Skeletal muscle satellite cell (primary cell): ENCODE data around the gene PKNOX1.
"Not testable (repeated sequence)": the region's sequence is repeated elsewhere in the genome, so short reads cannot be mapped to it uniquely, and the experiment has no call there.

Source experiments
- H3K27me3 ChIP-seq: 2 replicates; pipeline ENCODE4 v1.7.0; 2013; ENCODE audit warnings: low read length; ENCODE audit not compliant: control insufficient read depth, insufficient read depth
- H3K36me3 ChIP-seq: 2 replicates; pipeline ENCODE4 v1.7.0; 2013; ENCODE audit warnings: mild to moderate bottlenecking, control low read depth, low read length; ENCODE audit not compliant: insufficient read depth
- H3K4me1 ChIP-seq: 2 replicates; pipeline ENCODE4 v1.7.0; 2013; ENCODE audit warnings: low read length; ENCODE audit not compliant: control insufficient read depth, insufficient read depth
- H3K4me2 ChIP-seq: 2 replicates; pipeline ENCODE4 v1.7.0; 2013; ENCODE audit warnings: mild to moderate bottlenecking, low read length
- H3K4me3 ChIP-seq: 2 replicates; pipeline ENCODE4 v1.7.0; 2013; ENCODE audit warnings: low read length
- H3K9ac ChIP-seq: 2 replicates; pipeline ENCODE4 v1.7.0; 2013; ENCODE audit warnings: mild to moderate bottlenecking, low read depth, low read length, moderate library complexity
- H3K9me3 ChIP-seq: replicated peaks from 2 replicates; pipeline ENCODE4 v1.7.0; 2013; ENCODE audit warnings: mild to moderate bottlenecking, control low read depth, low read length

Gene PKNOX1

GRCh38 chr21:42974832-42975820 lies 764 bp downstream of the PKNOX1 start:
- Histone ChIP-seq H3K27me3 (no peaks in the 10 kb centered on the region), H3K4me3 (peak overlapping the region; percentile 86), H3K4me1 (peaks cover 12% of the 10 kb centered on the region), H3K4me2 (peak overlapping the region; percentile 95), H3K9ac (peak overlapping the region; percentile 94), H3K36me3 (no peaks in the 10 kb centered on the region), H3K9me3 (no peaks in the 10 kb centered on the region)

GRCh38 chr21:42975886-42976608 lies 1.7 kb downstream of the PKNOX1 start:
- Histone ChIP-seq H3K4me3 (peak overlapping the region; percentile 86), H3K27me3 (no peaks in the 10 kb centered on the region), H3K4me1 (peaks cover 12% of the 10 kb centered on the region), H3K9ac (peak overlapping the region; percentile 94), H3K36me3 (no peaks in the 10 kb centered on the region), H3K9me3 (no peaks in the 10 kb centered on the region), H3K4me2 (peak overlapping the region; percentile 95)

DNA sequence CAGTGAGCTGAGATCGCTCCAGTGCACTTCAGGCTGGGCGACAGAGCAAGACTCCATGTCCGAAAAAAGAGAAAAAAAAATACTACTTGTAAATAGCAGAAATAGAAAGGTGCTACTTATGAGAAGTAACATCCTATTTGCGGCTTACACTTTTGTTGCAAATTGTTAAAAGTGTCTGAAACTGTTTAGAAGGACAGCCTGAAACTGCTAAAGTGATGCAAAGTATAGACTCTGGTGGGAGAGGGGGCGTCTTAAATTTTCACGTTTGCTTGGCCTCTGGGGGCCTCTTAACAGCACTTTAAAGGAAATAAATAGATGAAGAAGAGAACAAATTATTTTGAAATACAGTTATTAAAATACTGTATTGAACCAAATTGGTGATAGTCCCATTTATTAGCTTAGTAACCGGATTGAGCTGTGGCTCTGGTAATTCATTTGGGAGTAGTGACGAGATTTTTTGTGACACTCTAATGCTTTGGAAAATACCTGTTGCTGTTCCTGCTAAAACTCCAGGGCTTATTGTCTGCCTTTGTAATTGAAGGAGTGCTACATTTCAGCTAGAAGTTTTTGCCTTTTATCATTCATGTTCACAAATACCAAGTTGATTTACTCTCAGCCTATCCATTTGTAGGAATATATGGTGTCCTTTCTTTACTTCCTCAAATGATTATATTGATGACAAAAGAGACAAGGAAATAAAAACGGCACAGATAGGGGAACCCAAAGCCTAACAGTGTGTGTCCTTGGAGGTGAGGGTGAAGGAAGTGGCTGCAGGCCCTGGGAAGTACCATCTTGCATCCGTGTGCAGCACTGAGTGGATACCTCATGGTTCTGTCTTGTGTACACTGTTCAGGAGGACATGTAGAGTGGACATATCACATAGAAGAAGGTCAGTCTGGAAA lies 6.2 kb downstream of the PKNOX1 start:
- Histone ChIP-seq H3K4me2 (no peak overlapping the region), H3K4me1 (peaks cover 7% of the 10 kb centered on the region), H3K9ac (no peak overlapping the region), H3K9me3 (no peaks in the 10 kb centered on the region), H3K36me3 (no peaks in the 10 kb centered on the region), H3K27me3 (no peaks in the 10 kb centered on the region), H3K4me3 (no peak overlapping the region)

DNA sequence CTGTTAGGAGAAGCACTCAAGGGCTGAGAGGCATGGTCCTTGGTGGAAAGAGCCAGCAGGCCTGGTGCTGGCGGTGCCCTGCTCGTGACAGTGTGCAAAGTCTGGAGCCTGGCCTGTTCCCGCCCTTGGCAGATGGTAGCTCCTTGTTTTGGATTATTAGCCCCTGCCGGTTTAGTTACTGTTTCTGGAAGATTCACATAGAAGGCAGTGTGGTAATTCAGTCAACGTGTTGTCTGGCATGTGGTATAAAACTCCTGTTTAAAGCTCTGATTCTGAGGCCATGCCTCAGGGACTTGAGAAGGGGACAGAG lies 6.8 kb downstream of the PKNOX1 start:
- no peaks in the 10 kb centered on the region for H3K9me3 ChIP-seq
- H3K9ac ChIP-seq, result no peak overlapping the region

GRCh38 chr21:42981862-42982261 lies 7.5 kb downstream of the PKNOX1 start:
- H3K4me1 ChIP-seq, result peaks cover 9% of the 10 kb centered on the region
- no peaks in the 10 kb centered on the region for H3K36me3 ChIP-seq
- H3K27me3 ChIP-seq, result no peaks in the 10 kb centered on the region
- no peak overlapping the region for H3K9ac ChIP-seq
- H3K4me3 ChIP-seq, result no peak overlapping the region
- no peak overlapping the region for H3K4me2 ChIP-seq
- no peaks in the 10 kb centered on the region for H3K9me3 ChIP-seq

More for the DNA sequence above, 6.8 kb downstream of the PKNOX1 start:
- Histone ChIP-seq H3K4me3 (no peak overlapping the region), H3K27me3 (no peaks in the 10 kb centered on the region), H3K4me1 (peaks cover 5% of the 10 kb centered on the region), H3K36me3 (no peaks in the 10 kb centered on the region), H3K4me2 (no peak overlapping the region)

DNA sequence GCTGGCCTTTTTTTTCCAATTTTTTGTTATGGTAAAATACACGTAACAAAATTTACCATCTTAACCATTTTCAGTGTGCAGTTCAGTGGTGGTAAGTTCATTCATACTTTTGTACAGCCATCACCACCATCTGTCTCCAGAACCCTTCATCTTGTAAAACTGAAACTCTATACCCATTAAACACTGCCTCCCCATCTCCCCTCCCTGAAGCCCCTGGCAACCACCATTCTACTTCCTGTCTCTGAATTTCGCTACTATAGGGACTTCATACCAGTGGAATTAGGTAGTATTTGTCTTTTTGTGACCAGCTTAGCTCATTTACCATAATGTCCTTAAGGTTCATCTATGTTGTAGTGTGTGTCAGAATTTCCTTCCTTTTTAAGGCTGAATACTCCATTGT lies 8.7 kb downstream of the PKNOX1 start:
- H3K9ac ChIP-seq, result no peak overlapping the region
- H3K4me3 ChIP-seq, result no peak overlapping the region
- H3K4me1 ChIP-seq, result peaks cover 11% of the 10 kb centered on the region
- no peaks in the 10 kb centered on the region for H3K9me3 ChIP-seq
- H3K4me2 ChIP-seq, result no peak overlapping the region
- no peaks in the 10 kb centered on the region for H3K27me3 ChIP-seq
- H3K36me3 ChIP-seq, result no peaks in the 10 kb centered on the region

- Histone ChIP-seq H3K4me1 (peaks cover 17% of the 10 kb centered on the region), H3K4me2 (no peak overlapping the region), H3K9ac (no peak overlapping the region), H3K9me3 (no peaks in the 10 kb centered on the region), H3K4me3 (no peak overlapping the region), H3K27me3 (no peaks in the 10 kb centered on the region), H3K36me3 (no peaks in the 10 kb centered on the region)
Measured at GRCh38 chr21:42983869-42984268, 9.5 kb downstream of the PKNOX1 start.

DNA sequence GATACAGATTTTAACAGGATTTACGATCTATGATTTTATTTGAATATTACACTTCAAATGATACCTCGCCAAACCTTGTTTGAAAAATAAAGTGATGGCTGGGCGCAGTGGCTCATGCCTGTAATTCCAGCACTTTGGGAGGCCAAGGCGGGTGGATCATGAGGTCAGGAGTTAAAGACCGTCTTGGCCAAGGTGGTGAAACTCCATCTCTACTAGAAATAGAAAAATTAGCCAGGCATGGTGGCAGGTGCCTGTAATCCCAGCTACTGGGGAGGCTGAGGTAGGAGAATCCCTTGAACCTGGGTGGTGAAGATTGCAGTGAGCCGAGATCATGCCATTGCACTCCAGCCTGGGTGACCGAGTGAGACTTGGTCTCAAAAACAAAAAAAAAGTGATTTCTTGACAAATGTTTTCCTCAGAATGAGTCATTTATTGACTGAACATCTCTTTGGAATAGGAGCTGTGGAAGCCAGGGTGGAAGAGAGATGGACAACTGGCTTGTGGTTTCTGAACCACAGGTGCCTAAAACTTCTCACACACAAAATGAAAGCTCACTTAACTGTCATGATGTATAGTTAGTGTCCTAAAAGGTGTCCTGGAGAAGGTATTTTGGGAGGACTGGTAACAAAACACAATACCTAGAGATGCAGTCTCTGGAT lies 11.9 kb downstream of the PKNOX1 start:
- no peaks in the 10 kb centered on the region for H3K9me3 ChIP-seq
- no peak overlapping the region for H3K4me2 ChIP-seq
- no peaks in the 10 kb centered on the region for H3K27me3 ChIP-seq
- H3K4me1 ChIP-seq, result peaks cover 19% of the 10 kb centered on the region
- no peak overlapping the region for H3K4me3 ChIP-seq
- no peak overlapping the region for H3K9ac ChIP-seq
- no peaks in the 10 kb centered on the region for H3K36me3 ChIP-seq

GRCh38 chr21:42988236-42988965 lies 14.0 kb downstream of the PKNOX1 start:
- Histone ChIP-seq H3K4me3 (no peak overlapping the region), H3K4me1 (peaks cover 33% of the 10 kb centered on the region), H3K9me3 (no peaks in the 10 kb centered on the region), H3K9ac (no peak overlapping the region), H3K27me3 (no peaks in the 10 kb centered on the region), H3K4me2 (no peak overlapping the region), H3K36me3 (no peaks in the 10 kb centered on the region)

DNA sequence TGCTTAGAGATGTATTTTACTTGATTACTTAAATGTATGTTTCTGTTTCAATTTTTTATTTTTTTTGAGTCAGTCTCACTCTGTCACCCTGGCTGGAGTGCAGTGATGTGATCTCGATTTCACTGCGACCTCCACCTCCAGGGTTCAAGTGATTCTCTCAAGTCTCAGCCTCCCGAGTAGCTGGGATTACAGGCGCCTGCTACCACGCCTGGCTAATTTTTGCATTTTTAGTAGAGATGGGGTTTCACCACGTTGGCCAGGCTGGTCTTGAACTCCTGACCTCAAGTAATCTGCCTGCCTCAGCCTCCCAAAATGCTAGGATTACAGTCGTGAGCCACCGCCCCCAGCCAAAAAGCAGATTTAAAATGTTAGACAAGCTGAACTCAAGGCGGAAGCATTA lies 15.0 kb downstream of the PKNOX1 start:
- not testable (repeated sequence) for H3K27me3 ChIP-seq, H3K9me3 ChIP-seq

More for the DNA sequence above, 15.0 kb downstream of the PKNOX1 start:
- H3K4me1 ChIP-seq, result peaks cover 33% of the 10 kb centered on the region
- H3K4me3 ChIP-seq, H3K9ac ChIP-seq, H3K36me3 ChIP-seq, H3K4me2 ChIP-seq: not testable (repeated sequence)
